Stimulated activated CD8-positive, alpha-beta memory T cell treated with anti-CD3 and anti-CD28 coated beads, Interleukin-15, amount 100 ng/mL, for 4 hours (primary cell): Measurements from ENCODE around the gene SIX3.

ENCODE experiments used
- DNase-seq, 2 donors: peaks; one replicate each; pipeline ENCODE4 v3.0.0-alpha.2; 2020; ENCODE audit warnings: low read depth in 2 of 2

Gene SIX3

GRCh38 chr2:44931198-44931780 lies 10.2 kb upstream of the SIX3 start:
- no peak for DNase-seq

GRCh38 chr2:44932079-44932478 lies 9.4 kb upstream of the SIX3 start:
- DNase-seq, result no peak

GRCh38 chr2:44932564-44933392 lies 8.7 kb upstream of the SIX3 start:
- DNase-seq, result no peak

GRCh38 chr2:44933434-44933951 lies 8.0 kb upstream of the SIX3 start:
- DNase-seq, result no peak

- no peak for DNase-seq
Observed at GRCh38 chr2:44934038-44934982, 7.2 kb upstream of the SIX3 start.

- no peak for DNase-seq
Observed at GRCh38 chr2:44934983-44935728, 6.3 kb upstream of the SIX3 start.

- DNase-seq, result no peak
Observed at GRCh38 chr2:44935729-44936098, 5.8 kb upstream of the SIX3 start.

- DNase-seq, result no peak
Observed at GRCh38 chr2:44936275-44936674, 5.2 kb upstream of the SIX3 start.

GRCh38 chr2:44936715-44937687 lies 4.5 kb upstream of the SIX3 start:
- DNase-seq, result no peak

GRCh38 chr2:44937688-44938240 lies 3.7 kb upstream of the SIX3 start:
- no peak for DNase-seq

- DNase-seq, result no peak
Observed at GRCh38 chr2:44938287-44939105, 3.0 kb upstream of the SIX3 start.

GRCh38 chr2:44939106-44940048 lies 2.1 kb upstream of the SIX3 start:
- DNase-seq, result no peak

- DNase-seq, result no peak
Observed at GRCh38 chr2:44940049-44940494, 1.4 kb upstream of the SIX3 start.

- DNase-seq, result no peak
Observed at GRCh38 chr2:44940732-44941464, 604 bp upstream of the SIX3 start.

GRCh38 chr2:44942304-44943030 lies 965 bp downstream of the SIX3 start:
- no peak for DNase-seq

GRCh38 chr2:44943031-44943692 lies 1.7 kb downstream of the SIX3 start:
- no peak for DNase-seq
